MM.1S (cell line): ENCODE results near the gene MRM3.

Source experiments
- DNase-seq: peaks from one replicate; pipeline ENCODE4 v3.0.0-alpha.2; 2015
- H2AFZ ChIP-seq: fragments of 300-600 bp; sonication (generic); 2 replicates; pipeline ENCODE4 v1.6.0; 2016; ENCODE audit warnings: antibody characterized with exemption, low read length
- H3F3A ChIP-seq: fragments of 300-600 bp; sonication (generic); 2 replicates; pipeline ENCODE4 v1.6.1; 2016; ENCODE audit warnings: mild to moderate bottlenecking, antibody characterized with exemption, low read length, moderate library complexity, mixed read lengths; ENCODE audit not compliant: insufficient read depth
- H3K27ac ChIP-seq: fragments of 300-600 bp; sonication (generic); 2 replicates; pipeline ENCODE4 v1.5.1; 2016; ENCODE audit warnings: mild to moderate bottlenecking, low read length
- H3K27me3 ChIP-seq: fragments of 300-600 bp; sonication (generic); replicated peaks from 2 replicates; pipeline ENCODE4 v1.6.0; 2016; ENCODE audit warnings: low read length; ENCODE audit not compliant: insufficient read depth
- H3K36me3 ChIP-seq: fragments of 300-600 bp; sonication (generic); replicated peaks from 2 replicates; pipeline ENCODE4 v1.6.1; 2016; ENCODE audit warnings: mild to moderate bottlenecking, low read length, mixed read lengths; ENCODE audit not compliant: insufficient read depth
- H3K4me1 ChIP-seq: fragments of 300-600 bp; sonication (generic); 2 replicates; pipeline ENCODE4 v1.6.1; 2016; ENCODE audit warnings: low read length, mixed read lengths
- H3K4me2 ChIP-seq: fragments of 300-600 bp; sonication (generic); 2 replicates; pipeline ENCODE4 v1.6.0; 2016; ENCODE audit warnings: low read depth, low read length
- H3K4me3 ChIP-seq: fragments of 300-600 bp; sonication (generic); 2 replicates; pipeline ENCODE4 v1.5.1; 2016; ENCODE audit warnings: low read length, mixed read lengths
- H3K79me2 ChIP-seq: fragments of 300-600 bp; sonication (generic); 2 replicates; pipeline ENCODE4 v1.6.1; 2016; ENCODE audit warnings: mixed run types, low read length, mixed read lengths
- H3K9ac ChIP-seq: fragments of 300-600 bp; sonication (generic); 2 replicates; pipeline ENCODE4 v1.6.1; 2016; ENCODE audit warnings: low read length, mixed read lengths
- H3K9me2 ChIP-seq: fragments of 300-600 bp; sonication (generic); replicated peaks from 2 replicates; pipeline ENCODE4 v1.6.1; 2016; ENCODE audit warnings: mild to moderate bottlenecking, low read length, mixed read lengths; ENCODE audit not compliant: insufficient read depth
- H3K9me3 ChIP-seq: fragments of 300-600 bp; sonication (generic); replicated peaks from 2 replicates; pipeline ENCODE4 v1.6.1; 2016; ENCODE audit warnings: mild to moderate bottlenecking, low read length, mixed read lengths; ENCODE audit not compliant: insufficient read depth
- H4K20me1 ChIP-seq: fragments of 300-600 bp; sonication (generic); 2 replicates; pipeline ENCODE4 v1.6.1; 2016; ENCODE audit warnings: mild to moderate bottlenecking, low read length, moderate library complexity, mixed read lengths; ENCODE audit not compliant: insufficient read depth
- EZH2 ChIP-seq: fragments of 300-600 bp; sonication (generic); optimal IDR thresholded peaks from 2 replicates; pipeline ENCODE3; 2017; ENCODE audit warnings: low read depth, mild to moderate bottlenecking, antibody characterized with exemption, low read length, mixed read lengths
- EZH2phosphoT487 ChIP-seq: fragments of 300-600 bp; sonication (generic); IDR thresholded peaks from 2 replicates; pipeline ENCODE4 v1.6.1; 2018; ENCODE audit warnings: antibody characterized with exemption, low read length
- TF ChIP-seq, protein P1 (sequence below): fragments of 300-600 bp; sonication (generic); IDR thresholded peaks from 2 replicates; pipeline ENCODE4 v1.5.1; 2016; ENCODE audit warnings: antibody characterized with exemption, low read length, mixed read lengths

MRM3 gene

GRCh38 chr17:824378-824777 is 42.2 kb downstream of the MRM3 start:
- Histone ChIP-seq H3K9me2 (no peaks in the 10 kb centered on the region), H4K20me1 (no peaks in the 10 kb centered on the region), H3K27ac (no peak overlapping the region), H3K79me2 (no peaks in the 10 kb centered on the region), H3K27me3 (peaks cover 79% of the 10 kb centered on the region), H3K9me3 (no peaks in the 10 kb centered on the region), H2AFZ (no peak overlapping the region), H3K36me3 (no peaks in the 10 kb centered on the region), H3K9ac (no peak overlapping the region), H3F3A (no peaks in the 10 kb centered on the region), H3K4me2 (no peak overlapping the region), H3K4me1 (no peaks in the 10 kb centered on the region), H3K4me3 (no peak overlapping the region)
- TF ChIP-seq, protein P1, sequence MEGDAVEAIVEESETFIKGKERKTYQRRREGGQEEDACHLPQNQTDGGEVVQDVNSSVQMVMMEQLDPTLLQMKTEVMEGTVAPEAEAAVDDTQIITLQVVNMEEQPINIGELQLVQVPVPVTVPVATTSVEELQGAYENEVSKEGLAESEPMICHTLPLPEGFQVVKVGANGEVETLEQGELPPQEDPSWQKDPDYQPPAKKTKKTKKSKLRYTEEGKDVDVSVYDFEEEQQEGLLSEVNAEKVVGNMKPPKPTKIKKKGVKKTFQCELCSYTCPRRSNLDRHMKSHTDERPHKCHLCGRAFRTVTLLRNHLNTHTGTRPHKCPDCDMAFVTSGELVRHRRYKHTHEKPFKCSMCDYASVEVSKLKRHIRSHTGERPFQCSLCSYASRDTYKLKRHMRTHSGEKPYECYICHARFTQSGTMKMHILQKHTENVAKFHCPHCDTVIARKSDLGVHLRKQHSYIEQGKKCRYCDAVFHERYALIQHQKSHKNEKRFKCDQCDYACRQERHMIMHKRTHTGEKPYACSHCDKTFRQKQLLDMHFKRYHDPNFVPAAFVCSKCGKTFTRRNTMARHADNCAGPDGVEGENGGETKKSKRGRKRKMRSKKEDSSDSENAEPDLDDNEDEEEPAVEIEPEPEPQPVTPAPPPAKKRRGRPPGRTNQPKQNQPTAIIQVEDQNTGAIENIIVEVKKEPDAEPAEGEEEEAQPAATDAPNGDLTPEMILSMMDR, result no peak
- no peak for TF ChIP-seq EZH2phosphoT487
- TF ChIP-seq EZH2, result no peak
- no peak for DNase-seq

GRCh38 chr17:825216-825615 is 43.1 kb downstream of the MRM3 start:
- Histone ChIP-seq H3K9me2 (no peaks in the 10 kb centered on the region), H3K36me3 (no peaks in the 10 kb centered on the region), H3K4me3 (no peak overlapping the region), H3F3A (no peaks in the 10 kb centered on the region), H3K4me1 (no peaks in the 10 kb centered on the region), H2AFZ (no peak overlapping the region), H3K27ac (no peak overlapping the region), H3K9ac (no peak overlapping the region), H3K27me3 (peaks cover 77% of the 10 kb centered on the region), H3K4me2 (no peak overlapping the region), H3K9me3 (no peaks in the 10 kb centered on the region), H4K20me1 (no peaks in the 10 kb centered on the region), H3K79me2 (no peaks in the 10 kb centered on the region)
- TF ChIP-seq, protein P1, result no peak
- TF ChIP-seq EZH2, result no peak
- no peak for TF ChIP-seq EZH2phosphoT487
- no peak for DNase-seq

DNA sequence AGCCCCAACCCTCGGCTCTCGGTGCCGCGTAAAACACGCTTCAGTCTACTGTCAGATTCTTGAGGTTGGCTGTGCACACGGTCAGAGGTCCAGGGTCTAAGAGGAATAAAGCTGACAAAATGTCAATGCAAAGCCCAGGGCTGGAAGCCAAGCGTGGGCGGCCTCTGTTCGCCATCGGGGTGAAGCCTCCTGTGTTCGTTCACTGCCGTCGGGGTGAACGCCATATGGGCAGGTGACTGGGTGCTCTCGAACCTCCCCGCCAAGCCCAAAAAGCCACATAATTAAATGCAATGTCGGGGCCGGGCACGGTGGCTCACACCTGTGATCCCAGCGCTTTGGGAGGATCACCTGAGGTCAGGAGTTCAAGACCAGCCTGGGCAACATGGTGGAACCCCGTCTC is 44.6 kb downstream of the MRM3 start:
- H3F3A ChIP-seq, result no peaks in the 10 kb centered on the region
- H3K9me3 ChIP-seq, result no peaks in the 10 kb centered on the region
- no peaks in the 10 kb centered on the region for H4K20me1 ChIP-seq
- no peak for DNase-seq
- H3K27ac ChIP-seq, result no peak overlapping the region
- H2AFZ ChIP-seq, result no peak overlapping the region
- H3K4me1 ChIP-seq, result no peaks in the 10 kb centered on the region
- H3K79me2 ChIP-seq, result no peaks in the 10 kb centered on the region
- no peak overlapping the region for H3K4me2 ChIP-seq
- H3K27me3 ChIP-seq, result peaks cover 88% of the 10 kb centered on the region
- H3K36me3 ChIP-seq, result no peaks in the 10 kb centered on the region
- no peaks in the 10 kb centered on the region for H3K9me2 ChIP-seq
- TF ChIP-seq EZH2phosphoT487 (no peak), EZH2 (no peak)
- TF ChIP-seq, protein P1, result no peak
- no peak overlapping the region for H3K9ac ChIP-seq
- no peak overlapping the region for H3K4me3 ChIP-seq
